K562 (cell line): ENCODE results near the gene ELAVL3. TPM values are rescaled to one million over a fixed set of nuclear protein-coding genes. Genes with fewer than 3 reads are reported as not detected.
A peak's percentile ranks its signal among the peaks of the same experiment; 100 is the strongest.

Source experiments
- CBX5 ChIP-seq: IDR thresholded peaks from 2 replicates; pipeline ENCODE4 v1.6.1; 2014; ENCODE audit warnings: low read depth, borderline replicate concordance
- CEBPB ChIP-seq: fragments of 450-650 bp; IDR thresholded peaks from 2 replicates; pipeline ENCODE4 v1.6.1; 2016; ENCODE audit warnings: missing genetic modification characterization, missing compliant biosample characterization
- CTCF ChIP-seq, 3 experiments: IDR thresholded peaks in 2 of 3; conservative IDR thresholded peaks in 1 of 3; 2 replicates each; pipeline ENCODE4 v1.5.1; 2011 to 2012; ENCODE audit warnings: low read length in 3 of 3, mild to moderate bottlenecking in 3 of 3, control low read depth in 2 of 3, improper control_type of control experiment in 1 of 3, inconsistent platforms in 1 of 3, low read depth in 1 of 3, mixed read lengths in 1 of 3, moderate library complexity in 1 of 3; ENCODE audit not compliant: insufficient read depth in 2 of 3
- DIDO1 ChIP-seq: fragments of 450-650 bp; IDR thresholded peaks from 2 replicates; pipeline ENCODE4 v1.6.1; 2016; ENCODE audit warnings: low read depth, missing biosample characterization, missing genetic modification characterization
- ELF1 ChIP-seq: fragments of 200-800 bp; sonication (Bioruptor generic); IDR thresholded peaks from 2 replicates; pipeline ENCODE4 v1.6.1; 2016; ENCODE audit warnings: missing genetic modification characterization, missing compliant biosample characterization
- MCM2 ChIP-seq: fragments of 450-650 bp; IDR thresholded peaks from 2 replicates; pipeline ENCODE4 v1.6.1; 2017; ENCODE audit warnings: low read depth, mild to moderate bottlenecking
- MECOM ChIP-seq: fragments of 250-450 bp; sonication (Bioruptor Pico); IDR thresholded peaks from 2 replicates; pipeline ENCODE4 v1.8.0; 2022; ENCODE audit warnings: inconsistent platforms
- MEF2D ChIP-seq: conservative IDR thresholded peaks from 2 replicates; pipeline ENCODE4 v1.6.1; 2016; ENCODE audit warnings: low read depth, missing genetic modification characterization, missing compliant biosample characterization
- MNT ChIP-seq, 2 experiments: fragments of 450-650 bp; conservative IDR thresholded peaks; 2 replicates each; pipeline ENCODE4 v1.6.1; 2017; ENCODE audit warnings: mild to moderate bottlenecking in 2 of 2, moderate library complexity in 2 of 2
- PBX2 ChIP-seq, 2 experiments: IDR thresholded peaks in 1 of 2; conservative IDR thresholded peaks in 1 of 2; 2 replicates each; pipeline ENCODE4 v1.6.1; 2016; ENCODE audit warnings: low read depth in 2 of 2, mild to moderate bottlenecking in 1 of 2, missing compliant biosample characterization in 1 of 2, missing genetic modification characterization in 1 of 2, moderate library complexity in 1 of 2
- RFX1 ChIP-seq: fragments of 450-650 bp; IDR thresholded peaks from 2 replicates; pipeline ENCODE4 v1.6.1; 2016; ENCODE audit warnings: mild to moderate bottlenecking, moderate library complexity
- SAFB ChIP-seq: fragments of 200-400 bp; formaldehyde crosslinking; IDR thresholded peaks from 2 replicates; pipeline ENCODE4 v1.6.1; 2017; ENCODE audit warnings: low read depth, low read length, borderline replicate concordance
- SMARCA5 ChIP-seq: fragments of 450-650 bp; IDR thresholded peaks from 2 replicates; pipeline ENCODE4 v1.6.1; 2016
- THAP12 ChIP-seq: fragments of 250-450 bp; sonication (Bioruptor Pico); IDR thresholded peaks from 2 replicates; pipeline ENCODE4 v1.9.0; 2021; ENCODE audit warnings: mild to moderate bottlenecking, inconsistent platforms
- TRIM28 ChIP-seq: fragments of 450-650 bp; IDR thresholded peaks from 2 replicates; pipeline ENCODE4 v1.6.1; 2017
- TSC22D4 ChIP-seq: fragments of 450-650 bp; IDR thresholded peaks from 2 replicates; pipeline ENCODE4 v1.6.1; 2016; ENCODE audit warnings: missing genetic modification characterization, missing biosample characterization, control low read depth
- ZFP1 ChIP-seq: fragments of 450-650 bp; formaldehyde crosslinking; IDR thresholded peaks from 2 replicates; pipeline ENCODE4 v1.4.0; 2020; ENCODE audit warnings: mild to moderate bottlenecking, mixed read lengths
- ZFX ChIP-seq: sonication (generic); formaldehyde crosslinking; IDR thresholded peaks from 2 replicates; pipeline ENCODE4 v1.8.0; 2022; ENCODE audit warnings: mild to moderate bottlenecking, missing genetic modification reagents, moderate library complexity
- ZNF212 ChIP-seq: fragments of 450-650 bp; formaldehyde crosslinking; IDR thresholded peaks from 2 replicates; pipeline ENCODE4 v1.4.0; 2020; ENCODE audit warnings: mild to moderate bottlenecking
- polyA plus RNA-seq, 8 experiments: library from polyadenylated mRNA; depleted of rRNA in 4 of 8; stranded (reverse) in 5 of 8; unstranded in 3 of 8; fragments of >200 nt; fragmentation: Nextera tagmentation in 2 of 8; fragmentation: Illumina TruSeq in 1 of 8; extraction: Ambion mirVana in 2 of 8; extraction: Trizol in 1 of 8; gene quantifications; 2 replicates each; pipeline versions ENCODE4 v1.2.1 to v1.2.3, GENCODE V29; 2011 to 2014; ENCODE audit warnings: inconsistent platforms in 1 of 8, missing spikeins in 1 of 8
- total RNA-seq, 7 experiments: library from RNA; depleted of rRNA in 6 of 7; stranded (reverse); fragments of >200 nt in 6 of 7; fragmentation: Illumina TruSeq in 2 of 7; extraction: Trizol in 2 of 7; gene quantifications; 2 replicates each; pipeline versions ENCODE4 v1.2.1 to v1.2.3, GENCODE V29; 2011 to 2021; ENCODE audit warnings: low replicate concordance in 1 of 7

The ELAVL3 gene
- total and polyA plus RNA-seq, 9 of the 15 experiments (the other 6 are each of a cell fraction or from before 2014, with no cell fraction given), result not detected

GRCh38 chr19:11482384-11483050 lies 1.7 kb upstream of the ELAVL3 start (continued):
- TF ChIP-seq CEBPB (tag) (no peak), SAFB (0 out of 2 replicates have a peak, but pooled peaks have one; percentile 38), CBX5 (no peak), MCM2 (no peak), SMARCA5 (peak; percentile 97), MECOM (CRISPR knock-in tag) (no peak), ZFX (CRISPR knock-in tag) (peak; percentile 81), ZFP1 (no peak), TRIM28 (no peak), ELF1 (no peak), ZNF212 (CRISPR knock-in tag) (no peak), DIDO1 (tag) (peak; percentile 77), MEF2D (no peak), MNT (conservative IDR thresholded peaks at IDR 0.05) (peak; percentile 98 to 99), CTCF (IDR thresholded peaks at IDR 0.05 in 2 of 3, conservative IDR thresholded peaks at IDR 0.05 in 1 of 3; ENCODE audit: insufficient read depth in 2 of 3, low read depth in 1 of 3, low read length in 3 of 3) (peak; percentile 91 to 97 (median 95)), THAP12 (CRISPR knock-in tag) (peak; percentile 17; the same call in 1 of the 2 replicates), PBX2 (CRISPR knock-in tag; IDR thresholded peaks at IDR 0.05; ENCODE audit: low read depth) (no peak), PBX2 (tag; conservative IDR thresholded peaks at IDR 0.05; ENCODE audit: low read depth) (no peak), RFX1 (peak; percentile 88), TSC22D4 (tag) (no peak)
